ENCODE data around the gene DNLZ.

DNLZ gene

DNA sequence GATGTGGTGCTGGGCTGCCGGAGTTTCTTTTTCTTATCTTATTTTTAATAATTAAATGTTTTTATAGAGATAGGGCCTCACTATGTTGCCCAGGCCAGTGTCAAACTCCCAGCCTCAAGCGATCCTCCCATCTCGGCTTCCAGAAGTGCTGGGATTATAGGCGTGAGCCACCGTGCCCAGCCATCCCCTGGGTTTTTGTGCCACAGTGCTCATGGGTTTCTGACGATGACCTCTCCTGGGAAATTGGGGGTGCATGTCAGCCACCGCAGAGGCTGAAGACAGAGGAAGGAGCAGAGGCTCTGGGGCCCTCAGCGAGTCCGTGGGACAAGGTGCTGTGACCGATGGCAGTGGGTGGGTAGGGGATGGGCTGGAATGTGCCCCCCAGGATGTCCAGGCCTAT is 21.8 kb downstream of the DNLZ start:
- DNase-seq: no peak

DNA sequence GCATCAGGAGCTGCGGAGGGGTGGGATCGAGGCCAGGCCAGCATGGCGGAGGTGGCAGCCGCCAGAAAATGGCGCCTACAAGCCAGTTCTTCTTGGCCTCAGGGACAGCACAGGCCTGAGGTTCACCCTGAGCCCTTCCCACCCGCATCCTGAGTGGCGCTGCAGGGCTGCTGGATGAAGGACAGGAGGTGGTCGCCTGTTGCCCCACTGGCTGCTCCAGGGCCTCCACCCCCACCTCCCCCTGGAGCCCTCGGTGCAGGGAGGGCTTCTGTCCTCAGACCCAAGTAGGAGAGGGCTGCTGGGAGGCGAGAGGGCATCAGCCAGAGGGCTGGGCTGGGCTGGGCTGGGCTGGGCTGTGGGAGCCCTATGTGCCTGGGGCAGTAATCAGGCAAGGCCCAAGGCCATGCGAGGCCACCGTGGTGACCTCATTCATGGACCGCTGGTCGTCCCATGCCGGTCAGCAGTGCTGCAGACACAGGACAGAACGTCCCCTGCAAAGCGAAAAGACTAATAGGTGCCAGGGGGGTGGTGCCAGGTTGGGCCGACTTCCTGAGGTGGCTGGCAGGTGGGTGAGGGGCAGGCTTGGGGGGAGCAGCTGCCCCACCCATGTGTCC is 22.4 kb downstream of the DNLZ start:
- DNase-seq: no peak

GRCh38 chr9:136340356-136341041 is 23.0 kb downstream of the DNLZ start:
- DNase-seq: no peak

GRCh38 chr9:136339958-136340310 is 23.6 kb downstream of the DNLZ start:
- no peak for DNase-seq

- DNase-seq: peak; percentile 88
Observed at GRCh38 chr9:136339173-136339957, 24.2 kb downstream of the DNLZ start.

DNA sequence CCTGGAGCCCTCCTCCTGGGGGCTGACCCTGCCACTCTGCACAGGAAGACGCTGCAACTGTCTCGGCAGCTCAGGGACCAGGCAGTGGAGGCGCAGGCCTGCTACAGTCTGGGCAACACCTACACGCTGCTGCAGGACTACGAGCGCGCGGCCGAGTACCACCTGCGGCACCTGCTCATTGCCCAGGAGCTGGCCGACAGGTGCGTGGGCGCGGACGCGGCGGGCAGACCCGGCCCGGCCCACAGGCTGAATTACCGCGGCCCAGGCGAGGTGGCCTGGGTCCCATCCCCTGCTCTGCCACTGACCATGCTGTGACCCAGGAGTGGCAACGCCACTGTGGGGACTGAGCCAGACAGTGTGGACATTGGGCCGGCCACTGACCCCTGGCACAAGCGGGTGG is 25.0 kb downstream of the DNLZ start:
- no peak for DNase-seq

- DNase-seq: no peak
Observed at GRCh38 chr9:136337416-136338395, 25.8 kb downstream of the DNLZ start.

- DNase-seq: no peak
Observed at GRCh38 chr9:136336881-136337280, 26.7 kb downstream of the DNLZ start.

DNA sequence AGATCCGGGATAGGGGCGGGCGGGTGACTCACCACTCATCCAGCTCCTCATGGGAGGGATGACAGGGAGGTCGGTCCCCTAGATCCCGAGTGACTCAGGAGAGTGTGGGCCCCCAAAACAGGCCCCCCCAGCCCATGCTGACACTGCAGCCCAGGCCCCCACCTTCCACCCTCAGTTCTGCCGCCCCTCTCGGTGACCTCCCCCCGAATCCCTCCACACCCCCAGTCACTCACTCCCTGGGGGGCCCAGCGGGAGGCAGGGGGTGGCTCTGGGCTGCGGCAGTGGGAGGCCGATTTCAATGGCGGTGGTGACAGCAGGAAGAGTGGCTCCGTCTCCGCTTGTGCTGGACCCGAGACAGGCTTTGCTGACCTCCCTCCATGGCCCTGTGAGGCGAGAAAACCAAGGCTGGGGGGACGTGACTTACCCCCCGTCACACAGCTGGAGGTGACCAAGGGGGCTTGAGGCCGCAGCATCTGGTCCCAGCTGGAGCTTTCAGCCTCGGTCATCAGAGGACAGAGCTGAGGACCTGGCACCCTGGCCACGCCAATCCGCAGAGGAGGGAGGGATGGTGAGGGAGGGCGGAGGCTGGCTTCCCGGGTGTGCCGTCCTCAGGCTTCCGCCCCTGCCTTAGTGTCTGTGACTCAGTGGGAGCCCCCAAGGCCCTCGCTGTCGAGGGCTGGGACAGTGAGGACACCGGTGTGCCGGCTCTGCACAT is 27.2 kb downstream of the DNLZ start:
- DNase-seq: no peak

GRCh38 chr9:136335296-136336155 is 28.0 kb downstream of the DNLZ start:
- DNase-seq: no peak

GRCh38 chr9:136334541-136334940 is 29.0 kb downstream of the DNLZ start:
- DNase-seq: no peak

DNA sequence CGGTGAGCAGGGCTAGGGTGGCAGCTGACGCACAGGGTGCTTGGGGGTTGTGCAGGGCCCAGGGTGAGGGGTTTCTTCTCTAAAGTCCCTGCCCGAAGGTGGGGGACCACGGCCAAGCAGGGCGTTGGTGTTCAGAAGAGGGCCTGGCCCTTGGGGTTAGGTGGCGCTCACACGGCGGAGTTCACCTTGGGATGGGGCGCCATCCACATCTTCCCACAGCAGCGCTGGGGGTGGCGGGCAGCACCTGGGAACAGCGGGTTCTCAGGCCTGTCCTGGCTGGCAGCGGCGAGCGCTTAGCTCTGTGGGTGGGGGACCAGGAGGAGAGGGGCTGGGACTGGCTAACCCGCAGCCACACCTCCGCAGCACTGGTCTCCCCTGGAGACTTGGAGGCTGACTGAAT is 30.1 kb downstream of the DNLZ start:
- no peak for DNase-seq

DNA sequence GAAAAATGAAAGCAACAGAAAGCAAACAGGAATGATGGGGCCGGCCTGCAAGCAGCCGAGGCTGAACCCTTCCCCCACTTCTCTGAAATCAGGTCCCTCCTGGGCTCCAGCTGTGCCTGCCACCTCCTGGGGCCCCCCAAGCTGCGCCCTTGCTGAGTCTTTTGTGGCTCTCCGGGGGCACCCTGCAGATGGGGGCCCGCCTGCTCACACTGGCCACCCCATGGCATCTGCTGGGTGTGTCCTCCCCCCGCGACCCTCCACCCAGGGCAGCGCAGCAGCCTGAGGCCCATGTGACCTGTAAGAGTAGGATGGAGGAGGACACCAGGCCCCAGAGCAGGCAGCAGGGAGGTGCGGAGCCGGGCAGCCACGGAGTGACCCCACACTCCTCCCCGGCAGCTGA is 30.5 kb downstream of the DNLZ start:
- no peak for DNase-seq

DNA sequence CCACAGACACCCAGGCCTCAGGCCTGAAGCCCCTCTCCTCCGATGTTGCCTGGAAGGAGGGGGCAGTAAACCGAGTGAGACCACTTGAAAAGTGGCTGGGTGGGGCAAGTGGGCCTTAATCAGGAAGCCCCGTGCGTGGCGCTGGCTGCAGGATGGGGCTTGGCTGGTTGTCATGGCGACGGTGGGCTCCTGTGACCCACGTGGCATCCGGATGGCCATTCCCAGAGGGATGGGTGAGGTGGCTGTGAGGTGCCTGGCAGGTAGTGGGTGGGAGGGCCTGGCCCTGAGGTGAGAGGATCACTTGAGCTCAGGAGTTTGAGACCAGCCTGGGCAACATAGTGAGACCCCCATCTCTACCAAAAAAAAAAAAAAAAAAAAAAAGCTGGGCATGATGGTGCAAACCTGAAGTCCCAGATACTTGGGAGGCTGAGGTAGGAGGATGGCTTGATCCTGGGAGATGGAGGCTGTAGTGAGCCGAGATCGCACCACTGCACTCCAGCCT is 31.0 kb downstream of the DNLZ start:
- no peak for DNase-seq

DNA sequence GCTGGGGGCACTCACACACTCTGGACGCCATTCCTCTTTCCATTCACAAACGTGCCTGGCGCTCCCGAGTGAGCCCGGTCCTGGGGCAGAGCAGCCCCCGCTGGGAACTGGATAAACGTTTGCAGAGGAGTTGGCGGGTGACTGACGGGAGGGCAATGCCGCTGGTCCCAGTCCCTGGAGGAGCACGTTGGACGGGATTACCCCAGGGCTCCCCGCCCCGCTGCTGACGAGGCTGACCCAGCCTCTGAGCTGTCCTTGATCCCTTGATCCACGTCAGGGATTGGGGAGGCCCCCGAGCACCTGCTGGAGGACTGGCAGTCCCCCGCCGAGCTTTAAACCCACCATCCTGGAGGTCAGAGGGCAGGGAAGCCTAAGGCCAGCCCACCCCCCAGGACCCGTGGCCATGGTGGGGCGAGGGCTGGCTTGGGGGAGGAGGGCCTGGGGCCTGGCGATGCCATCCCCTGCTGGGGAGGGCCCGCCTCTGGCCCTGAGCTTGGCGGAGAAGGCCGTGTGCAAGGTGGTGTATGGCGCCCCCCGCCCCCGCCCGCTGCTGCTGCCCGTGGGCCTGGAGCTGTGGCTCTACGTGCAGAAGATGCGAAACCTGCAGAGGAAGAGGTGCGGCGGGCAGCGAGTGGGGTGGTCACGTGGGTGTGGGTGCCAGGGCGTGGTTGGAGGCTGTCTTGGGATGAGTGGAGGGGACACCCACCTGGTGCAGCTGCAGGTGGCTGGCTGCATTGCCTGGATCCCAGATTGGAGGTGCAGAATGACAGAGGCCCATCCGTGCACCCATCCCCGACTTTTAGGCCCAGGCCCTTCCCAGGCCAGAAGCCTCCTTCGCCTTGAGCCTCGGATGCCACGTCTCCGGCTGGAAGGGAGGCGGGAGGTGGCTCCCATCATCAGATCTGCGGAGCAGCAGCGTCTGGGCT is 31.7 kb downstream of the DNLZ start:
- no peak for DNase-seq

DNA sequence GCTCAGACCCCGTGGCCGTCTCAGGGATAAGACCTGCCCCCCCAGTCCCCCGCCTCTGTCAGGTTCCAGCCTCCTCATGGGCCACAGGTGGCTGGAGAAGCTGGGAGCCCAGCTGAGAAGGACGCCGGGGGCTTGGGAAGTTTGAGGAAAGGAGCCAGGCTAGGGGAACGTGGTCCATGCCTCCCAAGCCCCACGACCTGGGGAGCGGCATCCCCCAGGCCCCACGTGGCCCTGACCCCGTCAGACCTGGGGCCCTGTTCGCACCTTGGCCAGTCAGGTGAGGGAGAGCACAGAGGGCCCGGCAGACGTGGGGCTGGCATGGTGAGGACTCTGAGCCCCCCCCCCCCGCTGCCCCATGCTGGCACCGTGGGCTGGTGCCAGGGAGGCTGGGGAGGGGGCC is 32.5 kb downstream of the DNLZ start:
- DNase-seq: no peak

DNA sequence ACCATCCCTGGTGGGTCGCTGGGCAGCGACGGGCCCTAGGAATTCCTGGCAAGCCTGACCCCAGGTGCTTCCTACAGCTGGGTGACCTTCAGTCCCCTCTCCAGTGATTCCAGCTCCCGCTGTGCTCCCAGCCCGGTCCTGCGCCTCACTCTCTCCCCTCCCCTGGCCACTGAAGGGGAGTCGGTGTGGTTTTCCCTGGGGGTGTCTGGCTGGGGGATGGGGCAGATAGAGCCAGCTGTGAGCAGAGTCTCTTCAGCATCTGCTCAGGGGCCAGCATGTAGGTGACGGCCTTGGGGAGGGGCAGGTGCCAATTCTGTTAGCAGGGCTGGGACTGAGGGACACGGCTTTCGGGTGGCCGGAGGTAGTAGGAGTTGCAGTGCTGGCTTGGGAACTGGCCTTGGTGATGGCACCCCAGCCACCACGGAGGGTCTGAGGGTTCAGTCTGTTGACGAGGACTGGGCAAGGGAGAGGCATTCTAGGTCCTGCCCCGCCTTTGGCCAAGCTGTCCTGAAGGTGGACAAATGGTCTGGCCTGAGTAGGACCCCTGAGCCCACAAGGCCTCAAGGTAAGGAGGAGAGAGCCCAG is 33.0 kb downstream of the DNLZ start:
- no peak for DNase-seq

DNA sequence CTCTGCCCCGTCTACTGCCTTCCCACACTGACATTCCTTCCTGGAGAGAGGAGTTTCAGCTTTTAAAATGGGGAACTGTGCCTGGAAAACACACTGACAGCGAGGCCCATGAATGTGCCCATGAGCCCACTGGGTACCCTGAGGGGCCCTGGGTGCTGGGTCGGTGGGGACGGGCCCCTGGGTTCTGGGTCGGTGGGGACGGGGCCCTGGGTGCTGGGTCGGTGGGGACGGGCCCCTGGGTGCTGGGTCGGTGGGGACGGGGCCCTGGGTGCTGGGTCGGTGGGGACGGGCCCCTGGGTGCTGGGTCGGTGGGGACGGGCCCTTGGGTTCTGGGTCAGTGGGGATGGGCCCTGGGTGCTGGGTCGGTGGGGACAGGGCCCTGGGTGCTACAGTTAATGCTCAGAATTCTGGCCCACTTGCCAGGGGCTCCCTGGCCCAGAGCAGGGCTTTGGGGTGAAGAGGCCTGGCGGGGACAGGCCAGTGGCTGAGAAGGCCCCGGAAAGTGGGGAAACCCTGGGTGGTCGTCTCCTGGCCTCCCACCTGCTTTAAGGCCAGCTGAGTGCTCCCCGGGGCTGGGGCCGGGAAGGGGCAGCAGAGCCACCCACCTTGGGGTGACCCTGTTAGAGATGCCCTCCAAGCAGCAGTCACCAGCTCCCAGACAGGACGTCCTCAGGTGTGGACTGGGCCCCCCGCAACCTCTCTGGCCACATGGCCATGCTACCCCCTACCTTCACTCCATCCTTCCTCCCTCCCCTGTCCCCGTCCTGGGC is 33.7 kb downstream of the DNLZ start:
- no peak for DNase-seq

GRCh38 chr9:136329211-136329627 is 34.3 kb downstream of the DNLZ start:
- DNase-seq: no peak

Data from RPMI8226 (cell line).